ENCODE data around the gene C12orf60.

DNA sequence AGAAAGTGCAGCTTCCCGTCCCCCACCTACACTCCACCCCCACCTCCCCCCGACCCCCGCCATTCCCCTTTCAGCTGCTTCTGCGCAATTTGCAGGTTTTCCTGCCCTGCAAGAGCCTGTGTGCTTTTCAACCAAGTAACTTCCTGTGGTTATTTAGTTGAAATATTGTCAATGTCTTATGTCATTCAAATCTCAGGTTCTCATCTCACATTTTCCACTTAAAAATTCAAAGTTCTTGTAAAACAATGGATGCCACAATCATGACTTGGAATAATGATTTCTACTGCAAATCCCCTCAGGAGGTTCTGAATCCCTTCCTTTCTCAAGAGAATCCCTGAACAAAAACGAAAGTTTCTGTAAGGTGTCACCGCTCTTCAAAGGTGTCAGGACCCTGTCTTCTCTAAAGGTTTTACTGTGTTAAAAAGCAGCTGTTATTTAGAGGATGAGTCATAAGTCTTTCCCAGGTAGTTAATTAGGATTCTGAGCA is 31.8 kb upstream of the C12orf60 start:
- TF ChIP-seq, protein P1, sequence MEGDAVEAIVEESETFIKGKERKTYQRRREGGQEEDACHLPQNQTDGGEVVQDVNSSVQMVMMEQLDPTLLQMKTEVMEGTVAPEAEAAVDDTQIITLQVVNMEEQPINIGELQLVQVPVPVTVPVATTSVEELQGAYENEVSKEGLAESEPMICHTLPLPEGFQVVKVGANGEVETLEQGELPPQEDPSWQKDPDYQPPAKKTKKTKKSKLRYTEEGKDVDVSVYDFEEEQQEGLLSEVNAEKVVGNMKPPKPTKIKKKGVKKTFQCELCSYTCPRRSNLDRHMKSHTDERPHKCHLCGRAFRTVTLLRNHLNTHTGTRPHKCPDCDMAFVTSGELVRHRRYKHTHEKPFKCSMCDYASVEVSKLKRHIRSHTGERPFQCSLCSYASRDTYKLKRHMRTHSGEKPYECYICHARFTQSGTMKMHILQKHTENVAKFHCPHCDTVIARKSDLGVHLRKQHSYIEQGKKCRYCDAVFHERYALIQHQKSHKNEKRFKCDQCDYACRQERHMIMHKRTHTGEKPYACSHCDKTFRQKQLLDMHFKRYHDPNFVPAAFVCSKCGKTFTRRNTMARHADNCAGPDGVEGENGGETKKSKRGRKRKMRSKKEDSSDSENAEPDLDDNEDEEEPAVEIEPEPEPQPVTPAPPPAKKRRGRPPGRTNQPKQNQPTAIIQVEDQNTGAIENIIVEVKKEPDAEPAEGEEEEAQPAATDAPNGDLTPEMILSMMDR (IDR thresholded peaks at IDR 0.05), result no peak
- TF ChIP-seq POLR2A (IDR thresholded peaks at IDR 0.05), result no peak
